Calu3 (cell line): ENCODE measurements around the gene CDK5RAP3. TPM values are rescaled to one million over a fixed set of nuclear protein-coding genes. Genes with fewer than 3 reads are reported as not detected.
"Not testable (repeated sequence)": the region's sequence is repeated elsewhere in the genome, so short reads cannot be mapped to it uniquely, and the experiment has no call there.

ENCODE experiments used
- BruUV-seq: library from RNA; stranded (reverse); fragments of 400-500 nt; replicated peaks from 2 replicates; lab custom pipeline; 2021; lab: Mats Ljungman, UMichigan
- CTCF ChIA-PET: fragments of 300-600 bp; sonication (Branson Sonifier 250); formaldehyde crosslinking; loops from one replicate; lab custom pipeline; 2022; ENCODE audit warnings: antibody characterized with exemption; lab: Charles Lee
- DNase-seq: peaks from one replicate; pipeline ENCODE4 v3.0.0; 2022
- H3K27ac Mint-ChIP-seq: one replicate; pipeline ENCODE4 v1.8.0; 2022; ENCODE audit warnings: mixed read lengths; ENCODE audit not compliant: unreplicated experiment
- H3K27me3 Mint-ChIP-seq: one replicate; pipeline ENCODE4 v1.8.0; 2022; ENCODE audit warnings: mixed read lengths; ENCODE audit not compliant: unreplicated experiment
- H3K36me3 Mint-ChIP-seq: one replicate; pipeline ENCODE4 v1.8.0; 2022; ENCODE audit warnings: mild to moderate bottlenecking, moderate library complexity, mixed read lengths; ENCODE audit not compliant: insufficient read depth, unreplicated experiment
- H3K4me1 Mint-ChIP-seq: one replicate; pipeline ENCODE4 v1.8.0; 2022; ENCODE audit warnings: mild to moderate bottlenecking, low read depth, mixed read lengths; ENCODE audit not compliant: unreplicated experiment
- H3K4me3 Mint-ChIP-seq: one replicate; pipeline ENCODE4 v1.8.0; 2022; ENCODE audit warnings: mild to moderate bottlenecking, low read depth, moderate library complexity, mixed read lengths; ENCODE audit not compliant: unreplicated experiment
- H3K9me3 Mint-ChIP-seq: one replicate; pipeline ENCODE4 v1.8.0; 2022; ENCODE audit warnings: low read depth, mixed read lengths; ENCODE audit not compliant: unreplicated experiment
- intact Hi-C: fragments of 100-400 bp; cut with micrococcal nuclease; formaldehyde crosslinking; loops from one replicate; pipeline ENCODE4 v1.10.0; 2022; ENCODE audit not compliant: unreplicated experiment
- total RNA-seq: library from RNA; stranded (reverse); gene quantifications from 2 replicates; pipeline ENCODE4 v1.2.3, GENCODE V29; 2022
- TF ChIP-seq, protein P1 (sequence below): fragments of 200-600 bp; IDR thresholded peaks from one replicate; pipeline ENCODE4 v1.8.0; 2022; ENCODE audit warnings: antibody characterized with exemption; ENCODE audit not compliant: unreplicated experiment

Gene CDK5RAP3
- total RNA-seq, 1 experiment from 2014 or later = 431 TPM

DNA sequence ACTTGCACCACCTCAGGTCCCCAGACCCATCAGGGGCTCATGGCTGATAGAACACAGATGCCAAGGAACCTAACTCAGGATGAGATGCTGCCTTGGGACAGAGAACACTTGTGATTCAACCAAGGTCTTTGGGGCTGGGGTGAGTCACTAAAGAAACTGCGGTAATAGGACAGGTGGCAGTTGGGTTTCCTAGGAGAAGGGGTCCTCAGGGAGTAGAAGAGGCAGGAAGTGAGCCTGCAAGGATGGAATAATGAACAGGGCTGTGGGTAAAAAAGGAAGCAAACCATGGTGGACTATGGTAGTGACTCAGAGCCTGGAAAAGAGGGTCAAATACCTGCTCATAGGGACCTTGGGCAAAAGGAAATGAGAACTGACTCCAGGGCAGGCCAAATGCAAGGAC is 36.1 kb upstream of the CDK5RAP3 start:
- Mint-ChIP-seq H3K4me3 (no peak overlapping the region), H3K4me1 (peaks cover 19% of the 10 kb centered on the region), H3K27me3 (no peaks in the 10 kb centered on the region), H3K36me3 (peaks cover 10% of the 10 kb centered on the region), H3K27ac (no peak overlapping the region), H3K9me3 (no peaks in the 10 kb centered on the region)
- intact Hi-C loops = no loop called here
- no peak for DNase-seq
- TF ChIP-seq, protein P1, sequence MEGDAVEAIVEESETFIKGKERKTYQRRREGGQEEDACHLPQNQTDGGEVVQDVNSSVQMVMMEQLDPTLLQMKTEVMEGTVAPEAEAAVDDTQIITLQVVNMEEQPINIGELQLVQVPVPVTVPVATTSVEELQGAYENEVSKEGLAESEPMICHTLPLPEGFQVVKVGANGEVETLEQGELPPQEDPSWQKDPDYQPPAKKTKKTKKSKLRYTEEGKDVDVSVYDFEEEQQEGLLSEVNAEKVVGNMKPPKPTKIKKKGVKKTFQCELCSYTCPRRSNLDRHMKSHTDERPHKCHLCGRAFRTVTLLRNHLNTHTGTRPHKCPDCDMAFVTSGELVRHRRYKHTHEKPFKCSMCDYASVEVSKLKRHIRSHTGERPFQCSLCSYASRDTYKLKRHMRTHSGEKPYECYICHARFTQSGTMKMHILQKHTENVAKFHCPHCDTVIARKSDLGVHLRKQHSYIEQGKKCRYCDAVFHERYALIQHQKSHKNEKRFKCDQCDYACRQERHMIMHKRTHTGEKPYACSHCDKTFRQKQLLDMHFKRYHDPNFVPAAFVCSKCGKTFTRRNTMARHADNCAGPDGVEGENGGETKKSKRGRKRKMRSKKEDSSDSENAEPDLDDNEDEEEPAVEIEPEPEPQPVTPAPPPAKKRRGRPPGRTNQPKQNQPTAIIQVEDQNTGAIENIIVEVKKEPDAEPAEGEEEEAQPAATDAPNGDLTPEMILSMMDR = no peak
- CTCF ChIA-PET = no interaction called here
- BruUV-seq = no TSS peak

DNA sequence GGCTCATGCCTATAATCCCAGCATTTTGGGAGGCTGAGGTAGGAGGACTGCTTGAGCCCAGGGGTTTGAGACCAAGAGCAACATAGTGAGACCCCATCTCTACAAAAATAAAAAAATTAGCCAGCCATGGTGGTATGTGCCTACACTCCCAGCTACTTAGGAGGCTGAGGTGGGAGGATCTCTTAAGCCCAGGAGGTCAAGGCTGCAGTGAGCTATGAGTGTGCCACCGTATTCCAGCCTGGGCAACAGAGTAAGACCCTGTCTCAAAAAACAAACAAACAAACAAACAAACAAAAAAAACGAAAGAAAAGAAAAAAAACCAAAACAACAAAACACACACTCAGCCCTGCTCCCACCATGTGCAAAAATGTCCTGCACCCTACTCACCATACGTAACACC is 35.4 kb upstream of the CDK5RAP3 start:
- BruUV-seq, DNase-seq, H3K27ac Mint-ChIP-seq, H3K4me3 Mint-ChIP-seq, intact Hi-C loops, H3K9me3 Mint-ChIP-seq, H3K27me3 Mint-ChIP-seq: not testable (repeated sequence)
- H3K36me3 Mint-ChIP-seq = peaks cover 14% of the 10 kb centered on the region
- peaks cover 23% of the 10 kb centered on the region for H3K4me1 Mint-ChIP-seq
- CTCF ChIA-PET = interaction anchor here (1.0 to 1.4 kb wide), 3 partner anchors 11 to 90 kb away, joined by 4 to 11 read pairs (median 8); no protein-coding TSS in a partner anchor

DNA sequence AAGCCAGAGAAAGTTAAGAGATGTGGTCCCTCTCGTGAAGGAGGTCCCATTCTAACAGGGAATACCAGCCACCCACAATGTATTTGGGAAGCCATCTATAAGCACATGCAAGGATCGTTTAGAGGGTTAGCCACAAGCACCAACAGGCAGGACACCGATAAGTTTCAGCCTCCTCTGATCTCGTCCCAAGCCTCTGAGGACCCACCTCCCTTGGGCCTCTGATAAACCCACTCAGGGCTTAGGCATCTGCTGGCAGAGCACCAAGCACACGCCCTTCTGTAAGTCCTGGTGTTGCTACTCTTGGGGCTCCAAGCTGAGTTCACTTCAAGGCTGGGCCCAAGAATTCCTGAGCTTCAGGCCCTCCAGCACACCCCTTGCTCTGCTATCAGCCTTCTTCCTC is 35.0 kb upstream of the CDK5RAP3 start:
- CTCF ChIA-PET = interaction anchor here (0.6 to 1.4 kb wide), 5 partner anchors 11 to 95 kb away, joined by 3 to 11 read pairs (median 4); partner anchors contain the start of gene PRR15L
- peak; percentile 54 for DNase-seq
- H3K27me3 Mint-ChIP-seq = no peaks in the 10 kb centered on the region

DNA sequence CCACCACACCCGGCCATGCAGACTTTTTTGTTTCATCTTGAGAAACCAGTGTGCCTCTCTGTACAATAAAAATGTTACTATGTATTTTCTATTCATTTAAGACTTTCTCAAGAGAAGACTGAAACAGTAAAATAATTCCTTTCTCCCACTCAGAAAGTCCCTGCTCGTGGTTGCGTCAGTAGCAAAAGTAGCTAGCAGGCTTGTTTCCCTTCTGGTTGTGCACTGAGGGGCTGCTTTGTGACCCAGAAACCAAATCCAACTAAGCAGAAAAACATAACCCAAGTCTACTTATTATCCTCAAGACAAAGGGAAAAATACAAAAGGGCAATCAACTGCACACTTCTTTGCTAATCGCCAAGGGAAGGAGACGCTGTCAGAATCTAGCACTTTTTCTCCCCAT is 33.0 kb upstream of the CDK5RAP3 start:
- intact Hi-C loops = no loop called here
- no TSS peak for BruUV-seq
- CTCF ChIA-PET = interaction anchor here (0.7 kb wide), 1 partner anchor 47 kb away, joined by 4 read pairs; no protein-coding TSS in a partner anchor

More for the DNA sequence above, 35.0 kb upstream of the CDK5RAP3 start:
- TF ChIP-seq, protein P1 = no peak
- Mint-ChIP-seq H3K36me3 (peaks cover 19% of the 10 kb centered on the region), H3K27ac (no peak overlapping the region), H3K4me3 (no peak overlapping the region), H3K9me3 (peaks cover 2% of the 10 kb centered on the region), H3K4me1 (peaks cover 28% of the 10 kb centered on the region)
- BruUV-seq = no TSS peak
- intact Hi-C loops = no loop called here

More for the DNA sequence above, 33.0 kb upstream of the CDK5RAP3 start:
- Mint-ChIP-seq H3K27me3 (no peaks in the 10 kb centered on the region), H3K4me3 (no peak overlapping the region), H3K27ac (no peak overlapping the region), H3K9me3 (peaks cover 4% of the 10 kb centered on the region), H3K36me3 (peaks cover 31% of the 10 kb centered on the region), H3K4me1 (peaks cover 44% of the 10 kb centered on the region)
- DNase-seq = no peak
- TF ChIP-seq, protein P1 = no peak
